HG02870 (cell line): Measurements from ENCODE around the gene IL6.

Experiments used
- ATAC-seq: cut with Tn5 transposase; IDR thresholded peaks from one replicate; pipeline ENCODE4 v1.9.1; 2021; ENCODE audit warnings: mild to moderate bottlenecking, moderate library complexity; ENCODE audit not compliant: unreplicated experiment

IL6 gene

DNA sequence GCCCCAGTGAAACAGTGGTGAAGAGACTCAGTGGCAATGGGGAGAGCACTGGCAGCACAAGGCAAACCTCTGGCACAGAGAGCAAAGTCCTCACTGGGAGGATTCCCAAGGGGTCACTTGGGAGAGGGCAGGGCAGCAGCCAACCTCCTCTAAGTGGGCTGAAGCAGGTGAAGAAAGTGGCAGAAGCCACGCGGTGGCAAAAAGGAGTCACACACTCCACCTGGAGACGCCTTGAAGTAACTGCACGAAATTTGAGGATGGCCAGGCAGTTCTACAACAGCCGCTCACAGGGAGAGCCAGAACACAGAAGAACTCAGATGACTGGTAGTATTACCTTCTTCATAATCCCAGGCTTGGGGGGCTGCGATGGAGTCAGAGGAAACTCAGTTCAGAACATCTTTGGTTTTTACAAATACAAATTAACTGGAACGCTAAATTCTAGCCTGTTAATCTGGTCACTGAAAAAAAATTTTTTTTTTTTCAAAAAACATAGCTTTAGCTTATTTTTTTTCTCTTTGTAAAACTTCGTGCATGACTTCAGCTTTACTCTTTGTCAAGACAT, 574 bp upstream of the IL6 start:
- peak; percentile 85 for ATAC-seq

DNA sequence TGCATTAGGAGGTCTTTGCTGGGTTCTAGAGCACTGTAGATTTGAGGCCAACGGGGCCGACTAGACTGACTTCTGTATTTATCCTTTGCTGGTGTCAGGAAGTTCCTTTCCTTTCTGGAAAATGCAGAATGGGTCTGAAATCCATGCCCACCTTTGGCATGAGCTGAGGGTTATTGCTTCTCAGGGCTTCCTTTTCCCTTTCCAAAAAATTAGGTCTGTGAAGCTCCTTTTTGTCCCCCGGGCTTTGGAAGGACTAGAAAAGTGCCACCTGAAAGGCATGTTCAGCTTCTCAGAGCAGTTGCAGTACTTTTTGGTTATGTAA, 675 bp downstream of the IL6 start:
- ATAC-seq, result no peak

- ATAC-seq, result no peak
Measured at GRCh38 chr7:22728401-22729029, 1.5 kb downstream of the IL6 start.

DNA sequence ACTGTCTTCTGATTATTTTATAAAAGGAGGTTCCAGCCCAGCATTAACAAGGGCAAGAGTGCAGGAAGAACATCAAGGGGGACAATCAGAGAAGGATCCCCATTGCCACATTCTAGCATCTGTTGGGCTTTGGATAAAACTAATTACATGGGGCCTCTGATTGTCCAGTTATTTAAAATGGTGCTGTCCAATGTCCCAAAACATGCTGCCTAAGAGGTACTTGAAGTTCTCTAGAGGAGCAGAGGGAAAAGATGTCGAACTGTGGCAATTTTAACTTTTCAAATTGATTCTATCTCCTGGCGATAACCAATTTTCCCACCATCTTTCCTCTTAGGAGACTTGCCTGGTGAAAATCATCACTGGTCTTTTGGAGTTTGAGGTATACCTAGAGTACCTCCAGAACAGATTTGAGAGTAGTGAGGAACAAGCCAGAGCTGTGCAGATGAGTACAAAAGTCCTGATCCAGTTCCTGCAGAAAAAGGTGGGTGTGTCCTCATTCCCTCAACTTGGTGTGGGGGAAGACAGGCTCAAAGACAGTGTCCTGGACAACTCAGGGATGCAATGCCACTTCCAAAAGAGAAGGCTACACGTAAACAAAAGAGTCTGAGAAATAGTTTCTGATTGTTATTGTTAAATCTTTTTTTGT, 2.3 kb downstream of the IL6 start:
- ATAC-seq, result no peak

DNA sequence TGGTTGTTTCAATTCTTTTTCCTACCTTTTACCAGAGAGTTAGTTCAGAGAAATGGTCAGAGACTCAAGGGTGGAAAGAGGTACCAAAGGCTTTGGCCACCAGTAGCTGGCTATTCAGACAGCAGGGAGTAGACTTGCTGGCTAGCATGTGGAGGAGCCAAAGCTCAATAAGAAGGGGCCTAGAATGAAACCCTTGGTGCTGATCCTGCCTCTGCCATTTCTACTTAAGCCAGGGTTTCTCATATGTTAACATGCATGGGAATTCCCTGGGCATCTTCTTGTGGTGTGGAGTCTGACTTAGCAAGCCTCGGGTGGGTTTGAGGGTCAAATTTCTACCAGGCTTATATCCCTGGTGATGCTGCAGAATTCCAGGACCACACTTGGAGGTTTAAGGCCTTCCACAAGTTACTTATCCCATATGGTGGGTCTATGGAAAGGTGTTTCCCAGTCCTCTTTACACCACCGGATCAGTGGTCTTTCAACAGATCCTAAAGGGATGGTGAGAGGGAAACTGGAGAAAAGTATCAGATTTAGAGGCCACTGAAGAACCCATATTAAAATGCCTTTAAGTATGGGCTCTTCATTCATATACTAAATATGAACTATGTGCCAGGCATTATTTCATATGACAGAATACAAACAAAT, 3.2 kb downstream of the IL6 start:
- ATAC-seq, result no peak

- ATAC-seq, result no peak
Measured at GRCh38 chr7:22730921-22731654, 4.1 kb downstream of the IL6 start.

- ATAC-seq, result no peak
Measured at GRCh38 chr7:22731766-22732165, 4.8 kb downstream of the IL6 start.

- no peak for ATAC-seq
Measured at GRCh38 chr7:22732556-22733126, 5.6 kb downstream of the IL6 start.

GRCh38 chr7:22733761-22734160, 6.8 kb downstream of the IL6 start:
- peak; percentile 62 for ATAC-seq

DNA sequence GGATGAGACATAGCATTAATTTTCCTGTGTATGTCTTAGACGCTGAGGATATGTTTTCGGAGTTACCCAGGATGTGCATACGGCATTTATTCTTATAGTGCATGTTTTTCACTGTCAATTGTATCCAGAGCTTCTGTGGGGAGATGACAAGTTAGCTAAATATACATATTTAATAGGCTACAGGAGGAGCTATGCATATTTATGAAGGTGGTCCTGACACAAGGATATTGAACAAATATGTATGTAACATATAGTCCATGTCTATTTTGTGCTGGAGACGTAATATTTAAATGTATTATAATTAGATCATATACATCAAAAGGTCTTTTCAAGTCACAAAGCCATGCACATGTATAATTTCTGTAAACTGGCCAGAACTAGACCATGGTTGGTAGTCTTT, 16.0 kb downstream of the IL6 start:
- ATAC-seq, result no peak

GRCh38 chr7:22751341-22751740, 24.3 kb downstream of the IL6 start:
- no peak for ATAC-seq

- ATAC-seq, result no peak
Measured at GRCh38 chr7:22757338-22757994, 30.5 kb downstream of the IL6 start.

DNA sequence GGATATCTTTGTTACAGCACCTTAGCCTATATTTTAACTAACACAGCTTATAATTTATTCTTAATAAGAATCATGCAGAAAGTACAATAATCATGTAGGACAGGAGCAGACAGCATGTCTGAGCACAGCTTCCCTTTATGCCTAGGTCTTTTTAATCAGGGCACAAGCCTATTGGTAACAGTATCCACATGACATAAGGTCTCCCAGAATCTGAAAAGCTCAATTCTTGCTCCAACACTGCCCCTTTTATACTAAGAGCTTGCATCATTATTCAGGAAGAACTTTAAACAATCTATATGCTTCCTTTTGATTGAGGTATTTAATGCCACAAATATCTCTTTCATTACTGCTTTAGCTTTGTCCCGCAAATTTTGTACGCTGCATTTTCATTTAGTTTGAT, 31.6 kb downstream of the IL6 start:
- no peak for ATAC-seq

DNA sequence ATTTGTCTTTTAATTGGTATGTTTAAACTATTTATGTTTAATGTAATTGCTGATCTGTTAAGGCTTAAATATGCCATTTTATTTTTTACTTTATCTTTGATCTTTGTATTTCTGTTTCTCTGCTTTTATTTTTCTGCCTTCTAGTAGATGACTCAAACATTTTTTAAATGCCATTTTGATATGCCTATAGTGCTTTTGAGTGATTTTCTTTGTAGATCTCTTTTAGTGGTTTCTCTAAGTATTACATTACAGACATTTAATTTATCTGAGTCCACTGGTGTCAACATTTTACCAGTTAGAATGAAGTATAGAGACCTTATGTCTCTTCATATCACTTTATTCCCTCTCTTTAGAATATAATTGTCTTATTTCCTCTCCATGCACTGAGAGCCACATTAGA, 32.7 kb downstream of the IL6 start:
- ATAC-seq, result no peak

DNA sequence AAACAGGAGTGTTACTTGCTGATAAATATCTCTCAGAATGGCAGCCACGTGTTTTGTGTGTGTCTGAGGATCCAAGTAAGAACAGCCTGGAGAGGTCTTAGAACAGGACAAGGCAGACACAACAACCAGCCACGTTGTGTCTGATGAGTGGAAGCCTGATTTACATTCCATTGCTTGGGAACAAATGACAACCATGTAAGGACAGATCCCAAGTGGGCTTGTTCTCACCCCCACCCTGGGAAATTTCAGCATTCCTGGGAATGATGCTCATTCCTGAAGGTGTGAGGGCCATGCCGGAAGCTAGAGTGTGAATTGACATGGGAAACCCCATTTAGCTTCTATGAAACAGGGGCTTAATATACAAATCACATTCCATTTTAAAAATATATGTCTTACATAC, 35.9 kb downstream of the IL6 start:
- ATAC-seq, result no peak

- ATAC-seq, result peak; percentile 84
Measured at GRCh38 chr7:22765609-22766008, 38.6 kb downstream of the IL6 start.

GRCh38 chr7:22771194-22771871, 44.3 kb downstream of the IL6 start:
- ATAC-seq, result no peak

- no peak for ATAC-seq
Measured at GRCh38 chr7:22771872-22772228, 44.9 kb downstream of the IL6 start.

- ATAC-seq, result no peak
Measured at GRCh38 chr7:22772885-22773284, 45.9 kb downstream of the IL6 start.

DNA sequence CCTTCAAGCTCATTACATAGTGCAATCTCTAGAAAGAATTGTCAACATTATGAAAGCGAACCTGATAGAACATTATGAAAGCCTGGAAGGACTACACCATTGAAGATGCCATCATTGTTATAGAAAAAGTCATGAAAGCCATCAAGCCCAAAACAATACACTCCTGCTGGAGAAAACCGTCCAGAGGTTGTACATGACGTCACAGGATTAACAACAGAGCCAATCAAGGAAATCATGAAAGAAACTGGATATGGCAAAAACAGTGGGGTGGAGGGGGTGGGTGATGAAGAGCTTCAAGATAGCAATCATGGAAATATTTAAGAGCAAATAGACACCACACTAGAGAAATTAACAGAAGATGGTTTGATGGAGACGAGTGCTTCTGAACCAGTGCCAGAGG, 50.0 kb downstream of the IL6 start:
- ATAC-seq, result no peak
